NCI-H2029 treated with DMSO at 0.1 percent for 48 hours (cell line): Measurements from ENCODE around the gene TGFB1.
"Not testable (repeated sequence)": the region's sequence is repeated elsewhere in the genome, so short reads cannot be mapped to it uniquely, and the experiment has no call there.

Source experiments
- DNase-seq: peaks from one replicate; lab custom pipeline; 2025; lab: John Stamatoyannopoulos, UW

The TGFB1 gene

DNA sequence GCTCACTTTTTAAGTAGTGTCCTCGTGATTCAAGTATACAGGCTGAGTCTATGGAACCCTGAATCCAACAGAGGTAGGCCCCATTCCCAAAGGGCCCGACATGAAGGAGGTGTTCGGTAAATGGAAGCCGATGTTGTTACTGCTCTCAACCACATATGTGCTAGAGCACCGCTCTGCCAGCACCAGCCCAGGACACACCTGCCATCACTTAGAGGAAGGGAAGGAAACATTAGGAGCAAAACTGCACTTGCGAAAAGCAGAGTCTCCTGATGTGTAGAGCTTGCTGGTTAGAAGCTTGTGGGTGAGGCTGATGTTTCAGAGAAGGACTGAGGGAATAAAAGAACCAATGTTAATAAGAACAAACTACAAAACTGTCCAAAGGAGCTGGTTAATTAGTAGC is 53.2 kb downstream of the TGFB1 start:
- DNase-seq: no peak

DNA sequence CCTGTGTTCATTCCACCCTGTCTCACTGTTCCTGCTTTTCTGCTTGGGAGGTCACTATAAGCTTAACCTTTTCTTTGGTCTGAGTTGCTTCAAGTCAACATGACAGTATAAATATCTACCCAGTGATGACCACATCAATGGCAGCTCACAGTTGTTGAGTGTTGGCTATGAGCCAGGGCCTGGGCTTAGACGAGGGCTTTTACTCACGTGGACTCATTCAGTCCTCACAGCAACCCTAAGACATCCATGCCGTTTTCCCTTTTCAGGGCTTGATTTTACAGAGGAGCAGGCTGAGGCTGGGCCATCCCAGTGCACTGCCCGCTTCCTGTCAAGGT is 54.0 kb downstream of the TGFB1 start:
- peak; percentile 69 for DNase-seq

DNA sequence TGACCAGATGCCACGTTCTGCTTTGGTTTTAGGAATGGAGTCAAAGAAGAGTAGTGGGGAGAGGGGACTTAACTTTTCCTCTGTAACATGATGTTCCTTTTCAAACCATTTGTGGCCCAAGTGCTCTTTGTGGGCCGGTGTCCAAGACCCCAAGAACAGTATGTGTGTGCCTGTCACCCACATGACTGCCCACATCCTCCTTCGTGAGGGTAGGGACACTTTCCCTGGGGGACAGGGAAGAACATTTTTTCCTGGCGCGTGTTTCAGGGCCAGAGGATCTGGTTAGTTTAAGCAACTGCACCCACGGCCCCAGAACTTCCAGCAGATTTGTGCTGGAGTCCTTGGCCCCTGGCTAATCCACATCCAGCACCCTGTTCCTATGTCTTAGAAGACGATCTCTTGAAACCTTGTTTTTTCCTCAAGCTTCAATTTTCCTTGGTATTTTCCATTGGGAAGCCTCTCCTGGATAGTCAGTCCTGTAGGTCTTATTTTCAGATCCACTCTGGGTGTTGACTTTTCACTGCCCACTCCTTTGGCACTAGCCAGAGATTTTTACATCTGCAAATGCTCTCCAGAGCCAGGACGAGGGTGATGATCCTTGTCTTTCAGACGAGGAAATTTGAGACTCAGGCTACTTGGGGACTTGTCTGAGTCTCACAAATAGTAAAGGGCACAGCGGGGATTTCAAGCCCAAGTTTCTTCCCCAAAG is 54.5 kb downstream of the TGFB1 start:
- peak; percentile 64 for DNase-seq

DNA sequence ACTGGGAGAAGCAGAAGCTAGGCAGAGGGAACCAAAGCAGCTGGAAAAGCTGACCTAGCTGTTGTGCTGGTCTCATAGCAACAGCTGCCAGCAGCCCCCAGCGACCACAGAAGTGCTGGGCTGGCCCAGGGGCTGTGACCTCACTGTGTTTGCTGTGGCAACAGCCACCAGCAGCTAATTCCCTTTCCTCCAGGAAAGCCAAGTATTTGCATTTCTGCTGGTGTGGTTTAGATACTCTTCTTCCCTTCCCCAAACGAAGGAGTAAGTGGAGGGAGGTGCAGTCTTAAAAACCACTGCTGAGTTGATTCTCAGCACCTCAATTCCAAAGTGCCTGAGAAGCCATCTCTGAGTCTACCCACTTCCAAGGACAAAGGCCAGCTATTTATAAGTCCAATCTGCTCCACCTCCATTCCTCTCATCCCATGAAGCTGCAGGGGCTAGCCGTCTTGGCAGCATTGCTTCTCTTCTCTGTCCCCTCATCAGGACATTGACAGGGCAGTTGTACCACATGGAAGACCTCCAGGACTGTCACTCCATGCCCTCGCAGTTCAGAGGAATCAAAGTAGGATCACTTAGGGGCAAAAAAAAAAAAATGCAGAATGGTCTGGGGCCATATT is 55.3 kb downstream of the TGFB1 start:
- DNase-seq: peak; percentile 61

DNA sequence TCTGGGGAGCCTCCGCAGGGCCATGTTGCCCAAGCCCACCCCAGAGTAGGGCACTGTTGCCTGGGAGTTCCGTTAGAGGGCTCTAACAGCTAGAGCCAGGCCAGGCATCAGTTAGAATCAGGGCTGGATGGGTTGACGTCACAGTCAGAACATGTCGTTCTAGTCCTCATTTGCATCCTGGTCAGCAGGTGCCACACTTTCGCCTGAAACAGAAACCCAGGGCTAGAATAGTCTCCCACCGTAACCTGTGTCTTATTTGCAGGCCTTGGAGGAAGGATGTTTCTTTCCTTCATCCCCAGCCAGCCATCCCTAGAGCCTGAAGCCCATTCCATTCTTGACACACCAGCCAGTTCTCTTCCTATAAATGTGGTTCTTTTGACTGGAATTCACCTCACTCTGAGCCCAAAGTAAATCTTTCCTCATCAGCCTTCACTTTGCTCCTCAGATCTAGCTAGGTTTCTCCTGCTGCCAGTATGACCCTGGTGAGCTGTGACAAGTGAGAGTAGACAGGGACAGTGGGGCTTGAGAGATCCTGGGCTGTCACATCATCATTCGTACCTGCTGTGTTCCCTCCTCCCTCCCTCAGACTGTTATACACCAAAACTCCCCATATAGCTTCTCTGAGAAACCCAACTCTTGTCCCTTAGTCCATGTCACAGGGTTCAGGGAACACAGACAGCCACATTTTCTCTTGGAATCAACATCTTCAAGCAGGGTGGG is 55.9 kb downstream of the TGFB1 start:
- no peak for DNase-seq

DNA sequence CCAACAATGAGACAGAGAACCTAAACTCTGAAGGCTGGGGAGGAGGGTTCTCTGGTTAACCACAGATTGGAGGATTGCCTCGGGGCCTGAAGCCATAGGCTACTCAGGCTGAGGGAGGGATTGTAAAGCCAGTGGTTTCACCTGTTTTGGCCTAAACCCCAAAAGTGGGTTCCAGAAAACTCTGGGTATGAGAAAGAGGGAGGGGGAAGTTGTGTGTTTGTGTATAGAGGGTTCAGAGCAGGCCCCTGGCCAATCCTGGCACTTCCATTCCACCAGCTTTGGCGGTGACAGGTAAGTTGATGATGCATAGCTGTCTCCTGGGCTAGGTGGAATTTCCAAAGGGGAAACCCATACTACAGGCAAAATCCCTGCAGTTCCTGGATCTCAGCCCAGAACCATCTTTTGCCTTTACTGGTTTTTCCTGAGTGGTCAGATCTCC is 57.3 kb downstream of the TGFB1 start:
- peak; percentile 13 for DNase-seq

DNA sequence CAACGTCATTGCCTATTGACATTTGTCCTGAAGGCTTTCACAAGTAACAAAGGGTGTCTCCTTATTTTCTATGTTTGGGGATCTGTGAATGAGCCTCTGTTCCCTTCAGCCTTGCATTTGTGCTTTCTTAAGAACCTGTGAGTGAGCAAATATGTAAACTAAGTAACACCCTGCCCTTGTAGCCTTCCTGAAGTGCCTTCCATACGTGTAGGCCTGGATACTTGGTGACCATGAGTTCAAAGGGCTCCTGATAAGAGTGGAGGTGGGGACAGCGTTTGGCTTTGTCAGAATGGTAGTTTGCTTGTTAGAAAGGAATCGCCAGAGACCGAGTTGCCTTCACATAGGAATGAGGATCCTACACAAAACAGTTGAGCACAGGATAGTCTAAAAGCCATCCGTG is 58.2 kb downstream of the TGFB1 start:
- DNase-seq: no peak

DNA sequence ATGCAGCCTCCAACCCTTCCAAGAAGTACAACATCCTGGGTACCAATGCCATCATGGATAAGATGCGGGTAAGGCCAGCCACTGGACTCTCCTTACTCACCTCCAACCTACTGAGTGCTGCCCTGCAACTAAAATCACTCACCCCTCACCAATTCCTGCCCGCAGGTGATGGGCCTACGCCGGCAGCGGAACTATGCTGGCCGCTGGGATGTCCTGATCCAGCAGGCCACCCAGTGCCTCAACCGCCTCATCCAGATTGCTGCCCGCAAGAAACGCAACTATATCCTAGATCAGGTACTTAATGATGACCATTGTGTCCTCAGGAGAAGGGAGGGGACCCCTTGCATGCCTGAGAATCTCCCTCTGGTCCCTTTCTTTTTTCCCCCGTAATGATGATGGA is 59.3 kb downstream of the TGFB1 start:
- DNase-seq: no peak

DNA sequence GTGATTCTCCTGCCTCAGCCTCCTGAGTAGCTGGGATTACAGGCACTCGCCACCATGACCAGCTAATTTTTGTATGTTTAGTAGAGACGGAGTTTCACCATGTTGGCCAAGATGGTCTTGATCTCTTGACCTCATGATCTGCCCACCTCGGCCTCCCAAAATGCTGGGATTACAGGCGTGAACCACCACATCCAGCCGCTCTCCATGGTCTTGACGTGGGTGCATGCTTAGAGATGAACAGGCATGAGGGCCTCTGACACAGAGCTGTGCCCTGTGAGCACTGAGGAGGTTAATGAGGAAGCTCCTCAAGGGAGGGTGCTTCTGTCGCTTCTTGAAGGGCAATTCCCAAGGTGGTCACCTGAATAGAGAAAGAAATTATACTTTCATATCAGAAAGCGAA is 63.9 kb downstream of the TGFB1 start:
- DNase-seq: not testable (repeated sequence)

DNA sequence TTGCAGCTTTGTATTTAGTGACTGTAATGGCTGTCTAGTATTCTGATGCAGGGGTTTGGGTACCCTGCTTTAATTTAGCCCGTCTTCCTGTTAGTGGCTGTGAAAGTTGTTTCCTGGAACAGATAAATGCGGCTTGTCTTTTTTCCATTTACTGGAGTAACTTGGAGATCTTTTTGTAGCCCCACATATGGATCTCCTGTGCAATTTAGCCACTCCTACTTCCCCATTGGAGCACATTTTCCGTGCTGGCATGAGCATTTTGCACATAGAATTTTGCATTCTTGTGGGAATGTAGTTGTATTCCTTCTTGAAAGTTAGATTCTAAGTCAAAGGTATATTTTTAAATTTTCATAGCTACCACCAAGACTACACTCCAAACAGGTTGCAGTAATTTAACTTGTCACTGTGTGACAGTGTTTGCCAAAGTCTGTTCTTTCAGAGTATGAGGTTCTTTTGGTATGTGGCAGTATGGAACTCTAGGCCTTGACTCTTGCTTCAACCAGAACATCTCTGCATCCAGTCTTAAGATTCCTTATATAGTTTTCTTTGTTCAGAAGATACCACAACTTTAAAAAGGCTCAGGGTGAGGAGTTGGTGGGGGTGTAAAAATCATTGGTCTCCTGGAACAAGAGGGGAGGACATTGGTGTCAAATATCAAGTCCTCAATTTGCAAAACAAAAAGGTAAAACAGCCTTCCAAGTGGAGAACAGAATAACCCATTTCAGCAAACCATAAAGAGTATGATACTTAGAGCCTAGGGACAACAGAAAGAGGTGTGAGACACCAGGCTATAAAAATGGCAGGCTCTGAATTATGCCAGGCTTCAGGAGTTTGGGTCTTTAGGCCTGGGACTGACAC is 64.8 kb downstream of the TGFB1 start:
- DNase-seq: no peak
